NCI-H345 treated with DMSO at 0.1 percent for 48 hours (cell line): ENCODE measurements around the gene PRKN.

Source experiments
- DNase-seq: peaks from one replicate; lab custom pipeline; 2025; ENCODE audit not compliant: unreplicated experiment; lab: John Stamatoyannopoulos, UW

Gene PRKN

DNA sequence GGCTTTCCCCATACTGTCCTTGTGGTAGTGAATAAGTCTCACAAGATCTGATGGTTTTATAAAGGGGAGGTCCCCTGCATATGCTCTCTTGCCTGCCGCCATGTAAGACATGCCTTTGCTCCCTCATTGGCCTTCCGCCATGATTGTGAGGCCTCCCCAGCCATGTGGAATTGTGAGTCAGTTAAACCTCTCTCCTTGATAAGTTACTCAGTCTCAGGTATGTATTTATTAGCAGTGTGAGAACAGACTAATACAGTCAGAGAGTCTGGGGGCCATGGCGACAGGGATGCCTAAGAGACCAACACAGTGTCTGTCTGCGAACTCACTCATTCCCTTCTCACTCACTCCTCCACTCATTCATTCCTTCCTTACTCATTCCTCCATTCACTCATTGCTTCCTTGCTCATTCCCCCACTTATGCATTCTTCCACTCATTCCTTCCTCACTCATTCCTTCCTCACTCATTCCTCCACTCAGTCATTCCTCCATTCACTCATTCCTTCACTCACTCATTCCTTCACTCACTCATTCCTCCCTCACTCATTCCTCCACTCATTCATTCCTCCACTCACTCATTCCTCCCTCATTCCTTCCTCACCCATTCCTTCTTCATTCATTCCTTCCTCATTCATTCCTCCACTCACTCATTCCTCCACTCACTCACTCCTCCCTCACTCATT is 1316.2 kb downstream of the PRKN start:
- no peak for DNase-seq

DNA sequence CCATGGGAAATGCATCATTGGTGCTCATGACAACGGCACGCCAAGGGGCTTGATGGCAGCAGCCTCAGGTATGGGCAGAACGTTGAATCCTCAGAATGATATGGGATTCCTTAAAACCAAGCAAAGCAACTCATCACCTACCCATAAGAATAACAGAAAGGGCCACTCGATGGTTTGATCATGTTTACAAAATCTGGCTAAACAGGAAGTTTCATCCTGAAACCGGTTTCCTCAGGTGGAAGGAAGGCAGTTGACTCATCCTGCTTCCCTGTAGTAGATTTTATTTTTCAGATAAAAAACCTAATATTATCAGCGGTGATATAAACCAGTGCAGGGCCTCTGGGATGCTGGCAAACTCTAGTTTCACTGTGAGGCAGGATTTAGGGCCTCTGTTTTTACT is 1316.8 kb downstream of the PRKN start:
- DNase-seq: no peak

DNA sequence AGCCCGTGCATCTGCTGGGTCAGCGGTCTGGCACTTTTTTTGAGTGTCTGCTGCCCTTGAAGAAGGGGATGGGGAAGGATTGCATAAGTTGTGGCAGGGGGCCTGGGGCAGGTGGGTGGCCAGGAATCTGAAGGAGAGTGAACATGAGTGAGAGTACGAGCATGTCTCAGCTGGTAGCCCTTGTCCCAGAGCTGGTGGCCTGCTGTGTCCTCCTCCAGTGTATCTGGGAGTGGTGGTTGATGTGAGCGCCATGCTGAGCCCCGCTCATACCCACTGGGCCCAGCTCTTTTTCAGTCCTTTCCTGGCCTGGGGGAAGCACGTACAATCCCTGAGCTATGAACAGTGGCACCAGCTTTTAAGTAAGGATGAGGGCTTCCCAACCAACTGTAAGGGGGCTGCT is 1317.5 kb downstream of the PRKN start:
- no peak for DNase-seq

DNA sequence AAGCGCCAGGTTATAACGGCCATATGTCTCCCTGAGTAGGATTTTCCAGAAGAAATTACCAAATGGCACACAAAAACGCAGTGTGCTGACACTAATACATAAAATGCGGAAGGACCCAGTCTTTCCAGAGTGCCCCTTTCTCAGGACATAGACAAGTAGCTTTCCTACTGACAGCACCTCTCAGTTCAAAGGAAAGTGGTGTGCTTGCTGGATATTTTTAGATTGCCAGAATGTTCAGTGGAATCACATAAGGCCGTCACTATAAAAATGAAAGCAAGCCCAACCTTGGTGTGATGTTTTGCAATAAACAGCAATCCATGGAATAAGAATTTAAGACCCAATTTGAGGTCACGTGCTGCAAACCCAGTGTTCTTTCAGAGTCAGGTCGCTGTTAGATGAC is 1318.2 kb downstream of the PRKN start:
- no peak for DNase-seq

DNA sequence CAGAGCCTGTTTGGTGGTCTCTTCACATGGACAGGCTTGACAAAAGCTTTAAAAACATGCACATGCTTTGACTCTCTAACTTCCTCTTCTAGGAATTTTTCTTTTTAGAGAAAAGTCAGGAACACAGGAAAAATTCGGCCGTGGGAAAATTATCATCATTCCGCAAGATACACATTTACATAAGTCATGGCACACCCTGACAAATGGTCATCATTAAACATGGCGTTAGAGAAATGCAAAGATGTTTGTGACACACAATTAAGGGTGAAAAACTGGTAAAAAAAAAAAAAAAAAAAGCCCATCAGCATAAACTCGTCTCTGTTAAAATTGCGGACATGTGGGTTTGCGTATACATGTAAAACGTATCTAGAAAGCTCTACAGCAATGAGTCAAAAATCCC is 1319.5 kb downstream of the PRKN start:
- DNase-seq: no peak

DNA sequence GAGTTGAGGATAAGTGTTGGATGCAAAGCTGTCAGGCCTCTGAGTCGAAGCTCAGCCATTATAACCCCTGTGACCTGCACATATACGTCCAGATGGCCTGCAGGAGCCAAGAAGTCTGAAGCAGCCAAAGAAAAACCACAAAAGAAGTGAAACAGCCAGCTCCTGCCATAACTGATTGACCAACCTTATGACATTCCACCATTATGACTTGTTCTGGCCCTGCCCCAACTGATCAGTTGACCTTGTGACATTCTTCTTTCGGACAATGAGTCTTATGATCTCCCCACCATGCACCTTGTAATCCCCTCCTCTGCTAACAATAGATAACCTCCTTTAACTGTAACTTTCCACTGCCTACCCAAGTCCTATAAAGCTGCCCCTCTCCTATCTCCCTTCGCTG is 1320.0 kb downstream of the PRKN start:
- DNase-seq: no peak

DNA sequence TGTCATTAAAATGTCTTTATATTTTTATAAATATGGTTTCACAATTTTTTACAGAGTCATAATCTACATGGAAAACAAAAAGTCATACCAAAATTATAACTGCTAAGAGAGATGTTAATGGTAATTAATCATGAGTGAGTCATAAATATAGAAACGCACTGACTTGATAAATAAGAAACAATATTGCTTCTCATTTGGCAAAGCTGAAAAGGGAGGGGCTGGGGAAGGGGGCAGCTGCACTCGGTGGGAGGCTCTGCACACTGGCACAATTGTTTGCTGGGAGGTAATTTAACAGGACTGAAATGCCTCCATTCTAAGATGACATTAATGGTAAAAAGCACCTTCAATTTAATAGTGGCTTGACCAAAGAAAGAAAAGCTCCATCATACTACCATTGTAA is 1320.5 kb downstream of the PRKN start:
- no peak for DNase-seq

DNA sequence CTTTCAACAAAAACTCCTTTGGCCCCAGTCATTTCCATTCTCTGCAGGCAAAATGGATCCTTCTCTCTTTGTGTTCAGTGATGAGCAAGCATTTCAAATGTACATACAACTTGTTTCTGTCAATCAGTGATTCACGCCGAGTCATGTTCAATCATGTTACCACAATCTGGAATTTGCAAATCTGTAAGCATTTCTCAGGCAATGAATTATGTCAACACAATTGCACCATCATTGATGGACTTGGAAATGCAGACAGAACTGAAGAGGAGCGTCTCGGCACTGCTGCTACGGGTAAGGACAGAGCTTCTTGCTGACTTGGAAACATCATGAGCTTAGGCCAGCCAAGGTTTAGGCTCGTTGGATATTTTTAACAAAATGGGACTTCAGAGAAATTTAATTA is 1320.9 kb downstream of the PRKN start:
- no peak for DNase-seq

DNA sequence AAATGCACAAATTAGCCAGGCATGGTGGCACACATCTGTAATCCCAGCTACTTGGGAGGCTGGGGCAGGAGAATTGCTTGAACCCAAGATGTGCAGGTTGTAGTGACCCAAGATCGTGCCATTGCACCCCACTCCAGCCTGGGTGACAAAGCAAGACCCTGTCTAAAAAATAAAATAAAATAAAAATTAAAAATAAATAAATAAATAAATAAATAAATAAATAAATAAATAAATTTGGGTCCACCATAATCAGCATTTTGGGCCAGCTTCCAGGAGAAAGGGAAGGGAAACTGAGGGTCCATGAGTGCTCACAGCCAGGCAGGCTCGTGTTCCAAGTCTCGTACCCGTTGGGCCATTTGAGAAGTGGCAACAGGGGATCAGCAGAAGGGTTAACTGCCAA is 1322.1 kb downstream of the PRKN start:
- DNase-seq: no peak

DNA sequence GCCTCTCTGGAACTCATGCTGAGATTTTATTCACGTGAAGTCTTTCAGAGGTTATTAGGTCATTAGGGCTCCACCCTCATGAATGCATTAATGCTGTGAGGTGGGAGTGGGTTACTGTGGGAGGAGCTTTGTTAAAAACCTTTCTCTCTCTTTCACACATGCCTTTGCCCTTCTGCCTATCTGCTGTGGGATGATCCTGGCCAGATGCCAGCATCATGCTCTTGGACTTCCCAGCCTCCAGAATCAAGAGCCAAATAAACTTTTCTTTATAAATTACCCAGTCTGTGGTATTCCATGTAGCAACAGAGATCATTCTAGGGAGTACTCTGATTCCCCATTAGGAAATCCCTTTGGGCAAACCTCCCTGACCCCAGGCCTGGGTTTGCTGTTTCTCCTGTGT is 1323.8 kb downstream of the PRKN start:
- no peak for DNase-seq

DNA sequence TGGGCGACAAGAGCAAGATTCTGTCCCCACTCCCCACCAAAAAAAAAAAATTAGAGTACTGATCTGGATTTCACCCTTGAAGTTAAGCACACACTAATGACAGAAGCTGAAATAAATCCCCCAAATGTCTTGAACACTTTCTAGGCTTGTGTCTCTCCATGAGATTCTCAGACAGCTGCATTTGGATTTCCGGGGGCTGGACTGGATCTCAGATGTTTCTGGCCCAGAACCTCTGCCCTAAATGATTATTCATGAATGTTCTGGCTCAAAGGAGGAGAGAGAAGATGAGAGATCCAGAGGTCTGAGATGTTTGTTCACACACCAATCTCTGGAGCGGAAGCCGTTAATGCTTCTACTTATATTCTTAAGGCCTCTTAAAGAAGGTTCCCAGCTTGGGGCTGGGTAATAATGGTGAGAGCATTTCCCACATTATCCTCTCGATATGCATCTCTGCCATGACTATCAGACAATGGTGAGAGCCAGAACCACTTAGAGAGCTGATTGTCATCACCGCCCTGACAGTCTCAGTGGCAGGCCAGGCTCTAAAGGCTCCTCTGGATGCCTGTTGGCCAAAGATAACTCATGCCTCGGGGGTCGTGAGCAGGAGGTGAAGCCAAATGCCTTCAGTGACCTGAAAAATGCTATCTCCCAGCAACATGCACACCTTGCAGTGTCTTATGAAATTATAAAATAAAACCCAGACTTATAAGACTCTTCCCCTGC is 1325.8 kb downstream of the PRKN start:
- DNase-seq: no peak

DNA sequence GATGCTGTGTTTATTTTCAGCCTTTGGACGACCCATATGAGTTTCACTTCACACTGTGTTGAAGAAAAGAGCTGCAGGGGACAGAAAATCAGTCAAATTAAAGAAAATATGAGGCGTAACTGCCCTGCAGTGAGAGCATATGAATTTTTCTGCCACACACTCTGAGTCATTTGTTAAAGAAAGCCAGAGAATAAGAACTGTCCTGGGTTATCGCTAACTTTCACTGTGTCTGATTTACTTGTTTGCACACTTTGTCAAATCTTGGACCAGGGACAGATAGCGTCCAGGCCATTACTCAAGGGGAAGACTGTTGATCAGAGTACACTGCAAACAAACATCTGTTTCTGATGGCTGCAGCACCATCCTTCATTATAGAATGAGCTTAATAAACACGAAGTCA is 1326.9 kb downstream of the PRKN start:
- DNase-seq: no peak

DNA sequence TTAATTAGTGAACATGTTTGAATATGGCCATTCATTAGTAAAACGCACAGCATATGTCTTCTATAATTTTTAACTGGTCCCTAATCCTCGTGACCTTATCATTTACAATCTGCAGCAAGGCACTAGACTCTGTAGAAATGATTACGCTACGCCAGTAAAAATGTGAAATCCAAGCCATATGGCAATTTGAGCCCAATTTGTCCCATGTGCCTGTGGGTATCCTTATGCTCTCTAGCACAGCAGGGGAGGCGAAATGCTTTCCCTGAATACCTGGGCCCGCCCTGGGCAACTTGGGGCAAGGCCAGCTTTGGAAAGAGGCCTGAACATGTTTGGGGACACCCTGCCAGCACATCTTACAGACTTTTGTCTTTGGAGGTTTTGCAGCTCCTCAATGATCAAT is 1331.0 kb downstream of the PRKN start:
- DNase-seq: no peak

DNA sequence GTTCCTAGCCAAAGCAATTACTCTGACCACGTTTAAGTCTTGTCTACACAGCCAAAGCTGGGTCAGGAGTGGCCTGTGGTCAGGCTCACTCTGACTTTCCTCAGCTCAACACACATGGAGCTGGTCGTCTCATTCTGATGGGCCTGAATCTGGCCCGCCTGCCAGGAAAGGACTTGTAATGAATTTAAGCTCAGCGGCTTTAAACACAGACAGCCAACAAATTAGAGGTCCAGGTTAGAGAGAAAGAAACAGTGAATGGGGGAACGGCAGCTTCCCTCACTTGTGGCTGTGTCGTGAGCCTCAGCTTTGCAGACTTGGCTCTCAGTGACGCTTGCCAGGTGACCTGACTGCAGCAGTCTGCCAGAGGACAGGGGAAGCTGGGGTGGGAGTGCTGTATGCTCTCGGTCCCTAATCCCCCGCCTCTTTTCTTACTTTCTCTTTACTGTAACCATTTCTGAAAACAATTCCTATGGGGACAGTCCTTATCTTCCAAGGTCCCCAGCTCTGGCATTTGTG is 1331.8 kb downstream of the PRKN start:
- DNase-seq: no peak

DNA sequence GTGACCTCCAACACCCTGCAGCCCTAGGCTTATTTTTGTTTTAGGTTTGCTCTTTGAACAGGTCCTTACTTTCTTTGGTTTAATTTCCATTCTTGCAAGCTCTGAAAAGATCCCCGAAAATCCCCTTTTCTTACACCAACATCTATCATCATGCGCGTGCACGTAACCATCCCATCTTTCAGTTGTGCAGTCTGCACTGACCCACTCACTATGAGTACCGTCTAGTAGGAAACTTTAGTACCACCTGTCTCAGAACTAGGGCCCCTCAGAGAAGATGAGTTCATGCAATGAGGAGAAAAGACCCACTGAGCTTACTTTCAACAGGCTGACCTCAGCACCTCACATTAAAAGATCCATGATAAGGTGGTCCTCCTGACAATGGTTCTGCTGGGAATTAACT is 1333.1 kb downstream of the PRKN start:
- no peak for DNase-seq

DNA sequence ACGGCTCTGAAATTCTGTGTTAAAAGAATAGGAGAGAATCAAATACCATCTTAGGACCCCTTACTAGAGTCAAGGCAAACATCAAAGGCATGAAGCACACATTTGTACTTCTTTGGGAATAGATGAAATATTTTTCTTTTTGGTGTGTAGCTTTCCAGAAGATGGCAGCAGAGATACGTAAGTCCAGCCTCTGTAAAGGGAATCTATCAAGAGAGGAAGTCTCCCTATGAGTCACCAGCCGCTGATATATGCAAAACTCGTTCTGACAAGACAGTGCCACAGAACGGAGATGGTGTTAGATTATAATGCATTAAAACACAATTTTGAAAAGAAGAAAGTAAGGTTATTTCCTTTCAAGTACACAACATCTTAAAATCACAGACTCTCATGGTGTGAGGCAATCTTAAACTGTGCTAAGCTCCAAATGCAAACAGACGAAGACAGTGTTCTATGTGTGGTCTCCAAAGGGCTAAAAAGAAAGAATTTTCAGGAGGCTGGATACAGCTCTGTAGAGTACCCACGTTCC is 1333.7 kb downstream of the PRKN start:
- DNase-seq: peak; percentile 18

DNA sequence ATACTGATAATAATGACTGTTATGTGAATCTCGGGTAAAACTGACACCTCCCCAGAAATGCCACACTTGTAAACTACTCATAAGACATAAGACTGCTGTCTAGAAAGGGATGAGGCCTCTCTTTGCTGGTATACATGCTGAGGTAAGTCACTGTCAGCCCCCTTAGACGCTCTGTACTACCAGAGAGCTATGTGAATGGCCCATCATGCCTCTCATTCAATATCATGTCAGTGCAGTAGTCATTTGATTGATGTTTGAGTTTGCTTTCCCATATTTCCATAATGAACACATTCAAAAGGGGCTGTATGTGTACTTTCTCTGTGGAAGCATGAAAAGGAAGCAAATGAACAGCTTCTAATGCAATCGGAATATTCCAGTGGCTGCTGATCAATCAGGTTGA is 1334.3 kb downstream of the PRKN start:
- no peak for DNase-seq

DNA sequence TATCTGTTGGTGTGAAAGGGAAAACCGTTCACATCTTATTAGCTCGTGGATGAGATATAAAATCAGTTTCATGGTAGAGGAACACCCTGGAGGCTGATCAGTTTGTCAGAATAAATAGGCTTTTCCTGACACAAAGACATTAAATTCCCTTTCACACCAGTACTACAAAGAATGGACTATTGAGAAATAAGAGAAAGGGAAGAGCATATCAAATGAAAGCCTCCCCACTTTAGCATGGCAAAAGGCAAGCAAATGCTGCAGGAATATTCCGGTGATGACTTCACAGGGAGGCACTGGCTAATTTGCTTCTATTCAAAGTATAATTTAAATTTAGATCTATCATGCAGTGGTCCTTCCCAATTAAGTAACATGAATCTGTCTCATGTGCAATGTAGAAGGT is 1337.8 kb downstream of the PRKN start:
- DNase-seq: no peak

DNA sequence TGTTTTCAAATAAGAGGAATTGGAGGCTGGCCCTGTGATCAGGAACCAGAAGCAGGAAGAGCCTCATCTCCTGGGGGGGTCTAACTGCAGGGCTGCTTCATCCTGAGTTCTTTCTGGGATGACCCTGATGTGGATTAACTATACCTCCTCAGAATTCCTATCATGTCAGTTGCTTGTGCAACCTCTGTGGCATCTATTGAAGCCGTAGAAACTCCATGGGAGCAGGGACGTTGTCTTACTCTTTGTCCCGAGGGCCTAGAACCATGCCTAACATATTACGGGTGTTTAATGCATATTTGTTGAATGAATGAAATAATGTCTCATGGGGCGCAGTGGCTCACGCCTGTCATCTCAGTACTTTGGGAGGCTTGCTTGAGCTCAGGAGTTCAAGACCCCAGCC is 1343.6 kb downstream of the PRKN start:
- DNase-seq: no peak

DNA sequence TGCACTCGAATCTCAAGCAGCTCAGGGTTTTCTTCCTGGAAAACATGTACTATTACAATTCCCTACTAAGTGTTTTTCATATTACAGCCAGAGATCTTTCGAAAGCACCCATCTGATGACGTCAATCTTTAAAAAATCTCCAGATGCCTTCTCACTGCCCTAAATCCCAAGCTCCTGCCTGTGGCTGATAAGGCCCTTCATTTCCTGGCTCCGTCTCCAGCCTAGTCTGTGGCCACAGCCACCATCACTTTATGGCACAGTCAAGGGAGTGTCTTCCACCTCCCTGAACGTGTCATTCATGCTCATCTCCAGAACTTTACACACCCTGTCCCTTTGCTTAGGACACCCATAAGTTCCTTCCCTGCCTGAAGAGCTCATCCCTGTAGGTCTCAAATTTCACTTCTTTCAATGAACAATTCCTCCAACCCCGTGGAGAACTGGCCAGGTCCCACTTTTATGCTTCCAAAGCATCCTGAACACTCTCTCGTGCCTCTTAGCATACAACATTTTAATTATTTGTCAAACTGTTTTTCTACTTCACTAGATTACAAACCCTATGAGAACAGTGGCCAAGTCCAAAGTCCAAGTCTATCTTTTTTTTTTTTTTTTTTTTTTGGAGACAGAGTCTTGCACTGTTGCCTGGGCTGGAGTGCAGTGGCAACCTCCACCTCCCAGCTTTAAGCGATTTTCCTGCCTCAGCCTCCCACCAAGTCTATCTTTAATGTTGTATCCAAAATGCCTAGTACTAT is 1347.6 kb downstream of the PRKN start:
- no peak for DNase-seq

DNA sequence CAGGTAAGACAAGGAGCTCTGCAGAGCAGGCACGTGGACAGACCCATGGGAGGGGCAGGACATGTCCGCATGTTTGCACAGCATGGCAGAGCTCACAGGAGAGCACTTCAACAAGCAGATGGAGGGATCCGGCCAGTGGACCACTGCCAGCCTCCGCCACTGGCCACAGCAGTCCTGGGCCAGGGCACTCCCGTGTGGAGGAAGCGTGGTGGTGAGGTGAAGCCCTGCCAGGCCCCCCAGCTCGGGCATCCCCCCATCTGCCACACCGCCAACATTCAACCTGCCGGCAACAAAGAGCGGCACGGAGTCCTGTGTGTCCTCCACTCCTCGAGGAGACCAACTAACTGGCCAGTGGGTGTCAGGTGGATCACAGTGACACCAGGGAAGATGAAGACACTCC is 1349.5 kb downstream of the PRKN start:
- DNase-seq: no peak

DNA sequence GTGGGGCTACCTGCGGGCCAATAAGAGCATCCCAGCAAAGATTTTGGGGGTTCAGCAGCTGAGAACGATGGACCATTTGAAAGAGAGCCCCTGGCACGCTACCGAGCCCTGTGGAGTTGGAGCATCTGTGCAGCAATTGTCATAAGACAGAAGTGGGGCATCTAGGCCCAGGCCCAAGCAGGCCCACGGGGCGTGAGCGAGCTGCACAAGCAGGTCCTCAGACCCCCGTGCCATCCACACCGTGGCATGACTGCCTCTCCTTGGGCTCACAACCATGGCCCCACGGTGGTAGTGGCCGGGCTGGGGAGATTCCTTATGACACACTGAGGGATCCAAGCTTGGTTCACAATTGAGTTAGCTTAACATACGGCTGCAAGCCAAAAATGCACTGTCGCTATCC is 1350.5 kb downstream of the PRKN start:
- DNase-seq: no peak
